NCI-H2107 treated with DMSO at 0.1 percent for 48 hours (cell line): ENCODE results near the gene ANKFY1.

ENCODE experiments used
- DNase-seq: peaks from one replicate; lab custom pipeline; 2025; ENCODE audit not compliant: unreplicated experiment; lab: John Stamatoyannopoulos, UW

Gene ANKFY1

GRCh38 chr17:4127555-4127954, 136.2 kb downstream of the ANKFY1 start:
- no peak for DNase-seq

- no peak for DNase-seq
Observed at GRCh38 chr17:4125552-4125951, 138.2 kb downstream of the ANKFY1 start.

- no peak for DNase-seq
Observed at GRCh38 chr17:4124999-4125398, 138.8 kb downstream of the ANKFY1 start.

- no peak for DNase-seq
Observed at GRCh38 chr17:4120332-4120731, 143.4 kb downstream of the ANKFY1 start.

GRCh38 chr17:4119299-4119698, 144.5 kb downstream of the ANKFY1 start:
- DNase-seq: no peak

GRCh38 chr17:4118015-4118743, 145.6 kb downstream of the ANKFY1 start:
- no peak for DNase-seq

GRCh38 chr17:4116516-4116915, 147.3 kb downstream of the ANKFY1 start:
- DNase-seq: no peak
